Parathyroid adenoma (tissue), 2 donors: ENCODE results near the gene DSCAM.
"Not testable (repeated sequence)": the region's sequence is repeated elsewhere in the genome, so short reads cannot be mapped to it uniquely, and the experiment has no call there.

ENCODE experiments used
- H2AFZ ChIP-seq: fragments of 300-600 bp; sonication (generic); one replicate; pipeline ENCODE4 v1.7.0; 2017; ENCODE audit warnings: antibody characterized with exemption, mild to moderate bottlenecking
- H3K27ac ChIP-seq: fragments of 300-600 bp; sonication (generic); one replicate; pipeline ENCODE4 v1.7.0; 2017
- H3K27me3 ChIP-seq: fragments of 300-600 bp; sonication (generic); one replicate; pipeline ENCODE4 v1.7.0; 2017; ENCODE audit warnings: low read length; ENCODE audit not compliant: control insufficient read depth, insufficient read depth
- H3K36me3 ChIP-seq: fragments of 300-600 bp; sonication (generic); one replicate; pipeline ENCODE4 v1.7.0; 2017; ENCODE audit warnings: low read length; ENCODE audit not compliant: control insufficient read depth, insufficient read depth
- H3K4me1 ChIP-seq: fragments of 300-600 bp; sonication (generic); one replicate; pipeline ENCODE4 v1.7.0; 2017; ENCODE audit warnings: control low read depth
- H3K4me2 ChIP-seq: fragments of 300-600 bp; sonication (generic); one replicate; pipeline ENCODE4 v1.7.0; 2017; ENCODE audit warnings: low read length
- H3K4me3 ChIP-seq: fragments of 300-600 bp; sonication (generic); one replicate; pipeline ENCODE4 v1.7.0; 2017; ENCODE audit warnings: low read depth, low read length
- H3K79me2 ChIP-seq: fragments of 300-600 bp; sonication (generic); one replicate; pipeline ENCODE4 v1.7.0; 2017; ENCODE audit warnings: control low read depth
- H3K9ac ChIP-seq: fragments of 300-600 bp; sonication (generic); one replicate; pipeline ENCODE4 v1.7.0; 2017; ENCODE audit warnings: mild to moderate bottlenecking
- H3K9me3 ChIP-seq: fragments of 300-600 bp; sonication (generic); one replicate; pipeline ENCODE4 v1.7.0; 2017; ENCODE audit warnings: low read length; ENCODE audit not compliant: control insufficient read depth
- TF ChIP-seq, protein P1 (sequence below): fragments of 300-600 bp; sonication (generic); IDR thresholded peaks from one replicate; pipeline ENCODE4 v1.7.0; 2017; ENCODE audit warnings: antibody characterized with exemption, mild to moderate bottlenecking
- donor health status: primary hyperparathyroidism.

Gene DSCAM

DNA sequence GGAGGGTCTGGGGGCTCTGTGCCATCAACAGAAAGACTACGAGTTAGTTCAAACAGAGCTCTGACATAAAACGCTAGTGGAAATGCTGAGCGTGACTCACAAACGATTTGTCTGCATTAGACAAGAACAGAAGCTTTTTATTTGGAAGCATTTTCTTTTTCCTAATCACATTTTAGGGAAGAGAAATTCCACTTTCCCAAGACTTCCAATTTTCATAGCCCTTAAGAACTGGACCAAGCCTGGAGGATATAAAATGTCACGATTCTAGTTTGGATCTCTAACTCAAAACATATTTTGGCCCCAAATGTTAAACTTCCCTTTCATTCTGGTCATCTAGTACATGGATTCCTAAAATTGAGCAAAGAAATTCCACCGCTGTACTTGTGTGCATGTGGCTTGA is 659.7 kb downstream of the DSCAM start:
- no peak overlapping the region for H3K4me3 ChIP-seq

DNA sequence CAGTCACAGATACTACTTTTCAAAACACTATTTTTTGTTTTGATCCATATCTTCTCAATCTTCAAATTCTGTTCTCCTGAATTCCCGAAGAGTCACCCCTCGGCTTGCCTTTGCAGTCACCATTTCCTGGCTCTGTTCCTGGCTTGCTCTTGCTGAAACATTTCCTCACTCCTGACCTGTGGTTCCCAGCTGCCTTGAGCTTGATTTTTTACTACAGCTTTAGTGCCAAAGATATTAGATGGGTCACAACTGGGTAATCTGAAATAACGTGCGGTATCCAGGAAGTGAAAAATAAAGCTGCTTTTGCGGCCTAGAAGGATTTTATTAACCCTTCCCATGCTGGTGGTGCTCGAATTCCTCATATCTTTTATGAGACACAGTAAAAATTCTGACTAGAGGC is 660.9 kb downstream of the DSCAM start:
- TF ChIP-seq, protein P1, sequence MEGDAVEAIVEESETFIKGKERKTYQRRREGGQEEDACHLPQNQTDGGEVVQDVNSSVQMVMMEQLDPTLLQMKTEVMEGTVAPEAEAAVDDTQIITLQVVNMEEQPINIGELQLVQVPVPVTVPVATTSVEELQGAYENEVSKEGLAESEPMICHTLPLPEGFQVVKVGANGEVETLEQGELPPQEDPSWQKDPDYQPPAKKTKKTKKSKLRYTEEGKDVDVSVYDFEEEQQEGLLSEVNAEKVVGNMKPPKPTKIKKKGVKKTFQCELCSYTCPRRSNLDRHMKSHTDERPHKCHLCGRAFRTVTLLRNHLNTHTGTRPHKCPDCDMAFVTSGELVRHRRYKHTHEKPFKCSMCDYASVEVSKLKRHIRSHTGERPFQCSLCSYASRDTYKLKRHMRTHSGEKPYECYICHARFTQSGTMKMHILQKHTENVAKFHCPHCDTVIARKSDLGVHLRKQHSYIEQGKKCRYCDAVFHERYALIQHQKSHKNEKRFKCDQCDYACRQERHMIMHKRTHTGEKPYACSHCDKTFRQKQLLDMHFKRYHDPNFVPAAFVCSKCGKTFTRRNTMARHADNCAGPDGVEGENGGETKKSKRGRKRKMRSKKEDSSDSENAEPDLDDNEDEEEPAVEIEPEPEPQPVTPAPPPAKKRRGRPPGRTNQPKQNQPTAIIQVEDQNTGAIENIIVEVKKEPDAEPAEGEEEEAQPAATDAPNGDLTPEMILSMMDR, result no peak
- H3K9ac ChIP-seq, result no peak overlapping the region
- H3K27me3 ChIP-seq, result no peaks in the 10 kb centered on the region
- no peak overlapping the region for H3K27ac ChIP-seq
- H3K4me3 ChIP-seq, result no peak overlapping the region
- no peaks in the 10 kb centered on the region for H3K79me2 ChIP-seq
- no peaks in the 10 kb centered on the region for H3K36me3 ChIP-seq
- no peaks in the 10 kb centered on the region for H3K9me3 ChIP-seq
- H3K4me1 ChIP-seq, result no peaks in the 10 kb centered on the region
- no peak overlapping the region for H2AFZ ChIP-seq
- H3K4me2 ChIP-seq, result no peak overlapping the region

More for the DNA sequence above, 659.7 kb downstream of the DSCAM start:
- no peaks in the 10 kb centered on the region for H3K9me3 ChIP-seq
- H3K4me2 ChIP-seq, result no peak overlapping the region
- TF ChIP-seq, protein P1, result no peak
- H3K27ac ChIP-seq, result no peak overlapping the region
- H3K79me2 ChIP-seq, result no peaks in the 10 kb centered on the region
- H3K9ac ChIP-seq, result no peak overlapping the region
- no peaks in the 10 kb centered on the region for H3K36me3 ChIP-seq
- H3K27me3 ChIP-seq, result no peaks in the 10 kb centered on the region
- no peaks in the 10 kb centered on the region for H3K4me1 ChIP-seq
- H2AFZ ChIP-seq, result no peak overlapping the region

DNA sequence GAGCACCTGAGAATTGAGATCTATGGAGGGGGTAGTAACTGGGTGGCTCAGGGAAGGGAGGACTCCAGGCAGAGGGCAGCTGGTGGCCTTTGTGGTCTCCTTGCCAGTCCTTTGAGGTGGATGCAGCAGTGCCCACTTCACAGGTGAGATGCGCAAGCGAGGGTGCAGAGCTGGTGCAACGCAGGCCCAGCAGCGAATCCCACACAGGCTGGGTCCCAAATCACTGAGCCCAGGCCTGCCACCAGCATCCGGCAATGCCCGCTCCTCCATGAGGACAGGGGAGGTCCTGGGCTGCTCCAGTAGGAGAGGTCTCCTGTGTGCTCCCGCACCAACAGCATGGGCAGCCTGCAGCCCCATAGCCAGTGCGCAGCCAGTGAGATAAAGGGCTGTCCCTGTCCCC is 661.8 kb downstream of the DSCAM start:
- Histone ChIP-seq H3K4me2 (no peak overlapping the region), H3K4me1 (no peaks in the 10 kb centered on the region), H3K9ac (no peak overlapping the region), H3K4me3 (no peak overlapping the region), H3K27me3 (no peaks in the 10 kb centered on the region), H3K79me2 (no peaks in the 10 kb centered on the region), H2AFZ (no peak overlapping the region), H3K27ac (no peak overlapping the region), H3K9me3 (no peaks in the 10 kb centered on the region), H3K36me3 (no peaks in the 10 kb centered on the region)
- TF ChIP-seq, protein P1, result no peak

DNA sequence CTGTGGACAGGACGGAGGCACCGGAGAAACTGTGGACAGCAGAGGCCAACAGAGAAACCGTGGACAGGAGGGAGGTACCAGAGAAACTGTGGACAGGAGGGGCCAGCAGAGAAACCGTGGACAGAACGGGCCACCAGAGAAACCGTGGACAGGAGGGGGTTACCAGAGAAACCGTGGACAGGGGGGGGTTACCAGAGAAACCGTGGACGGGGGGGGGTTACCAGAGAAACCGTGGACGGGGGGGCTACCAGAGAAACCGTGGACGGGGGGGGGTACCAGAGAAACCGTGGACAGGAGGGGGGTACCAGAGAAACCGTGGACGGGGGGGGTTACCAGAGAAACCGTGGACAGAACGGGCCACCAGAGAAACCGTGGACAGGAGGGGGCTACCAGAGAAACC is 664.5 kb downstream of the DSCAM start:
- not testable (repeated sequence) for H2AFZ ChIP-seq, H3K9ac ChIP-seq, H3K9me3 ChIP-seq, H3K4me2 ChIP-seq, H3K27me3 ChIP-seq, H3K4me1 ChIP-seq, H3K36me3 ChIP-seq, H3K27ac ChIP-seq, H3K79me2 ChIP-seq, H3K4me3 ChIP-seq

DNA sequence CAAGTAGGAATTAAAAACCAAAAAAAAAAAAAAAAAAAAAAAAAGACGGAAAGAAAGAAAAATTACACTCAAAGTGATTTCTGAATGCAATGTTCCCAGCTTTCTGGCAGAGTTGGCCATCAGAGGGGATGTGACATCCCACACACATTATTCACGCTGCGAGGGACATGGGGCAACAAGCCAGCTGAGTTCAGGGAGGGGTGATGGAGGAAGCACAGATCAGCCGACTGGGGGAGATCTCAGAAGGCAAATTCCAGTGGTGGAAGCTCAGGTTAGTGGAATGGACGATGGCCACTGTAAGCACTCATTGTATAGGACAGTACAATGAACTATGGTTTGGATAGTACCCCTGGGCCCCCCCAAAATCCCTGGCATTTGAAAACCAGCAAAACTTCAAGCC is 667.8 kb downstream of the DSCAM start:
- H3K27me3 ChIP-seq, result no peaks in the 10 kb centered on the region
- no peak overlapping the region for H3K4me3 ChIP-seq
- no peak overlapping the region for H2AFZ ChIP-seq
- H3K79me2 ChIP-seq, result no peaks in the 10 kb centered on the region
- H3K36me3 ChIP-seq, result no peaks in the 10 kb centered on the region
- H3K9ac ChIP-seq, result no peak overlapping the region
- TF ChIP-seq, protein P1, result no peak
- H3K4me2 ChIP-seq, result no peak overlapping the region
- H3K27ac ChIP-seq, result no peak overlapping the region
- no peaks in the 10 kb centered on the region for H3K9me3 ChIP-seq
- H3K4me1 ChIP-seq, result no peaks in the 10 kb centered on the region
